ENCODE measurements around the gene PANX1.

PANX1 gene

GRCh38 chr11:94185416-94186084 is 56.9 kb downstream of the PANX1 start:
- DNase-seq (ENCODE audit: low read depth), result no peak

DNA sequence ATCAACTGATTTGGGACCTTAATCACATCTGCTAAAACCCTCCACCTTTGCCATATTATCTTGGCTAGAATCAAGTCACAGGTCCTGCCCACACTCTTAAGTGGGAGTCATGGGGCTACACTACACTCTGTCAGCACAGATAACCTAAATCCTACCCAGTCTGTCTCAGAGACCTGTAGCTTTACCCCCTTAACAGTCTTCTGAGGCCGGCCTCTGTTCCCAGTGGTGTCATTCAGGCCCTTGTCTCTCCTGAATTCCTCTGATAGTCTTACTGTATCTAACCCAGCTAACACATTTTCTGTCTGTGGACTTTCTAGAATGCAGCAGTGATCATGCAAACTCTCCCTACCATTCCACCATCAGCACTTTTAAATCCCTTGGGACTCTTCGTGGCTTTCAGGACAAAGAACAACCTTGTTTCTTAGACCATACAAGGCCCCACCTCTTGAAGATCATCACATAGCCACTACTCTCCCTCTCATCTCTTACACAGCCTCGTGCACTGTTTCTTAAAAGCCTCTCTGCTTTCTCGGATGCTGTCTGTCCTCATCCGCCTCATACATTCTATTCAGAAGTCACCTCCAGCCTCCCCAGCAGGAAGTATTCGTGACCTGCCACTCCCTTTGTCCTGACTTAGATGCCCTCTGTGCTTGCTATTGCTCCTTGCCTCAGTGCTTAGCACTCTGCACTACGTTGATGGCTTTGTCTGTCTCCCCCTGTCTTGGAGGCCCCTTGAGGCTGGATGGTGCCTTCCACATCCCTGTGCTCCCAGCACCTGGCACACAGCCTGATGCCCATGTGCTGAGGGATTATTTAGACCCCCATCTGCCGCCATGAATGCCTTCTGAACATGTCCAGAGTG is 57.9 kb downstream of the PANX1 start:
- no peak for DNase-seq (ENCODE audit: low read depth)

DNA sequence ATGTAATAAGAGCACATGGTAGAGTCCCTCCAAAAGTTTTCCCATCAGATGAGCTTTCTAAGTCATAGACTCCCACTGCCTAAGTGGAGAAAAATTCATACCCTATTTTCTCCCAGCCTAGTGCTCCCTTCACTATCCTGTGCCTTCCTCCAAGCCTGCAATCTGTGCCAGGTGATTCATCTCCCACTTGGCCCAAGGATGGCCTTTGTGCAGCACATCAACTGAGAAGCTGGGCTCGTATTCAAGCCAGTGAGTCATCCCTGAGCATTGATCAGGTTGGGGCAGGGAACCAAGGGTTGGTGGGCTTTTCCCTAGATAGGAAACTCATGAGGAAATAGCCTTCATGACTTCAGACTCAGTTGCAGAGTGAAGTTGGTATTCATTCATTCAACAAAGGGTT is 64.6 kb downstream of the PANX1 start:
- DNase-seq (ENCODE audit: low read depth), result no peak

DNA sequence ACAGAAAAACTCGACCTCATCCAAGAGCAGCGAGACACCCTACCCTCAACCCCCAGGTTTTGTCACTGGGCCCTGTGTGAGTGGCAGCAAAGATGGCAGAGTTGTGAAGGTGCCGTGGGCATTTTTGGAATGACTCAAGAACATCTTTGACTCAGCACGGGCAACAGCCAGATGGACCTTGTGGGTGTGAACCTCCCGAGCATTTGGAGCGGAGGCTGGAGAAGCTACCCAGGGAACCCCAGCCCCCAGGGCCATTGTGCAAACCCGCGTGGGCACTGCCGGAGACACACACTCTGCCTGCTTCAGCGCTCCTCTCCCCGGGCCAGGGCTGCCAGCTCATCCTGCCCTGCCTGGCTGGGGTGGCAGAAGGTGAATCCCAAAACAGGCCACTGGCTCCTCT is 66.1 kb downstream of the PANX1 start:
- no peak for DNase-seq (ENCODE audit: low read depth)

DNA sequence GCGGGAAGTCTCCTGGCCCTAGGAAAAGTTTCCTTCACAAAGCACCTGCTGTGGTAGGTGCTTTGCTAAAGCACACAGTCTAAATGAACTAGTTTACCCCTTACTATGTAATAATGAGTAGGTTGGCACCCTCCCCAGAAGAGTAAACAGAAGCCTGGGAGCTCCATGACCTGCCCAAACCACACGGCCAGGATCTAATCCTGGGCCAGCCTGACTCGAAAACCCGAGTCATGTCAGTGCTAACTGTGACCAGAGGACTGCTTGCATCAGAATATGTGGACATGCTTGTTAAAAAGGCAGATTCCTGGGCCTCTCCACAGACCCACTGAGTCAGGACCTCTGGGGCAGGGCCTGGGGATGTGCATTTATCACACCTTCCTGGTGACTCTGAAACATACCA is 67.7 kb downstream of the PANX1 start:
- DNase-seq (ENCODE audit: low read depth), result no peak

DNA sequence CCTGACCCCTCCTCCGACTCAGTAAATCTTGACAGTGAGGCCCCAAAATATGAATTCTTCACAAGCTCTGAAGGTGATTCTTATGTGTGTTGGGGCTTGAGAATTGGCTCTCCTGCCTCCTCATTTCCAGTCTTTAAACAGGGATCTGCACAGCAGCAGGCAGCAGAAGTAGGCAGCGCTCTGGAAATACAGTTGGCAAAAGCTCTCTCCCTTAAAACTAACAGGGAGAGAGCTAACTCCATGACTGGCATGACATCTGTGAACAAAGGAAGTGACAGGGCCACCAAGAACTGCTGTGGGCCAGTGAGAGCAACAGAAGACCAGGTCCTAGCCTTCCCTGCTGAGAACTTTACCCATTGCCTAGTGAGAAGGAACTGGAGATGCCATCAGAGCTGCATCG is 70.1 kb downstream of the PANX1 start:
- DNase-seq (ENCODE audit: low read depth), result no peak

- DNase-seq (ENCODE audit: low read depth), result no peak
Measured at GRCh38 chr11:94199136-94200130, 70.8 kb downstream of the PANX1 start.

DNA sequence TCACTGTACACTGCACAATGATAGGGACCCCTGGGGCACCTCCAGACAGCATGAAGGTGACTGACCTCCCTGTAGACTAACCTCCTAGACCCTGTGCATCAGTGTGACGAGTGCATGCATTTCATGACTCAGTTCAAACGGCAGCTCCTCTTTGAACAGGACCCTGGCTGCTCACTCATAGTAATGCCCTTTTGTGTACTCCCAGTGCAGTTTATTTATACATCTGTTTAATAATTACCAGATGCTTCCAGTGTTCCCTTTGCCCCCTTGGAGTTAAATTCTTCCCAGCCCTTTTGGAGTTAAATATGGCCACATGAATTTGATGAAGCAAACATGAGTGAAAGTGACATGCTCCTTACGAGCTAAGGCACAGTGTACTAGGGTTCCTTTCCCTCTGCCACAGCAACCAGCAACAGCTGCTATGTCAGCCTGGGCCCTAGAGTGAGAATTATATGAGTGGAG is 72.4 kb downstream of the PANX1 start:
- no peak for DNase-seq (ENCODE audit: low read depth)

DNA sequence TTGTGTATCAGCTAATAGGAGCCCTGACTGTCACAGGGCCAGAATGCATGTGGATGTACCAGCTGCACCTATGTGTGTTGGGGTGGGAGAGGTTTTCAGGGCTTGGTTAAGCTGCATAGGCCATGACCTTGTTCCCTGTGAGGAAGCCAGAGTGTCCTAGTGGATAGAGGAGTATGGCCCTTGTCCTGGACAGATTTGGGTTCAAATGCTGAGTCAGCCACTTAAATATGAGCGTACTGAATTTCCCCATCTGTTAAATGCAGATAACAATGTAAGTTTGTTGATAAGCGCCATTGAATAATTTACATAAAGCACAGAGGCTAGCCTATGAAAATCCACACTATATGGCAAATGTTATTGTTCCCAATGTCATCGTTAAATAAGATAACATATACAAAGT is 74.4 kb downstream of the PANX1 start:
- DNase-seq (ENCODE audit: low read depth), result no peak

DNA sequence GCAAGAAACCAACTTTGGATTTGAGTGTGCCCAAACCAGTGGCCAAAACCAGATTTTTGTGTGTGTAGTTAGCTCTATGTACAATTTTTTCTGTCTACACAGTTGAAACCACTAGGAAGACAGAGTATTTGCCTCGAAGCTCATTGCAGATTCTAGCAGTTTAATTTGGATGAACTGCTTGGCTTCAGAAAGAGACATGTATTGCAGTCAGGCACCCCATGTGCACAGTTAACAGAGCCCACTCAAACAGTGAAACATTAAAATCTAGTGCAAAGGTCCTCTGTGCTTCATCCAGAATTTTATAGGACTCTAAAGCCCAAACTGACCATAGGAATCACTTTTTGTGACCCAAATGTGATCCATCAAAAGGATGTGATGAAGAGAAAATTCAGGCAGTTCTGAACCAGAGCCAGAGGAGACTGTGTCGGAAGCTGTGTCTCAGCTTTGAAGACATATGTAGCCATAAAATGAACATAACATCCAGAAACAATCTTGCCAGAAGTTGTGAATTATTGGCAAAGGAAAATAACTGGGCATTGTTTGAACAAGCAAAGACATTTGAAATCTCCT is 82.7 kb downstream of the PANX1 start:
- no peak for DNase-seq (ENCODE audit: low read depth)

DNA sequence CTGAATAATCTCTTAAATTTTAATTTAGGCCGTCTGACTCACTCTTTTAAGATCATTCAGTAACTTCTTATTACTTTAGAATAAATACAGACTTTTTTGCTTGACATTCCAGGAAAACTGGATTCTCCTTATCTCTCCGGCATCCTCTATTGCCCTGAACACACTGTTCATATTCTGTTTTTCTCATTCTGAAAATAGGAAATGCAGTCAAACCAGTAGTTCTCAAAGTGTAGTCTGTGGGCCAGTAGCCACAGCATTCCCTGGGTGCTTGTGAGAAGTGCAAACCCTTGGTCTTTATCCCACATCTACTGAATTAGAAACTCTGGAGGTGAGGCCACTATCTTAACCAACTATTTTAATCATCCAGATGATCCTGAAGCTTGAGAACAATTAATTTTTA is 84.3 kb downstream of the PANX1 start:
- no peak for DNase-seq (ENCODE audit: low read depth)

DNA sequence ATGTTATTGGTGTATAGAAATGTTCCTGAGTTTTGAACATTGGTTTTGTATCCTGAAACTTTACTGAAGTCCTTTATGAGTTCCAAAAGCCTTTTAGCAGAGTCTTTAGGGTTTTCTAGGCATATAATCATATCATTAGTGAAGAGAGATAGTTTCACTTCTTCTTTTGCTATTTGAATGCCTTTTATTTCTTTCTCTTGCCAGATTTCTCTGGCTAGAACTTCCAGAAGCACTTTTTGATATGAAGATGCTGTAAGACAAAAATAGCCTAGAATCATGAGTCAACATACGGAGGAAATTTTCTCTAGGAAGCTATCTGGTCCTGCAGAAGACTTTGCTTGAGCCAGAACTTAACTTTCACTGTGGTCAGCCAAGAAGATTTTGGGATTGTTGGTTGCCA is 89.1 kb downstream of the PANX1 start:
- no peak for DNase-seq (ENCODE audit: low read depth)

- DNase-seq (ENCODE audit: low read depth), result no peak
Measured at GRCh38 chr11:94218372-94218771, 89.7 kb downstream of the PANX1 start.

DNA sequence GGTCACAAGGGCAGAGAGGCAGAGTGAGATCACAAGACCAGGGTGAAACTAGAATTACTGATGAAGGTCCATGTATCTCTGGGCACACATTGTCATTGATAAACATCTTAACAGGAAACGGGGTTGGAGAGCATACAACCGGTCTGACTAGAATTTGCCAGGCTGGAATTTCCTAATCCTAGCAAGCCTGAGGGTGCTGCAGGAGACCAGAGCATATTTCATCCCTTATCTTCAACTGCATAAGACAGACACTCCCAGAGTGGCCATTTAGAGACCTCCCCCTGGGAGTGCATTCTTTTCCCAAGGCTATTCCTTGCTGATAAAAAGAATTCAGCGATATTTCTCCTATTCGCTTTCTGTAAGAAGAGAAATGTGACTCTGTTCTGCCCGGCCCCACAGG is 91.1 kb downstream of the PANX1 start:
- no peak for DNase-seq (ENCODE audit: low read depth)

- DNase-seq (ENCODE audit: low read depth), result no peak
Measured at GRCh38 chr11:94224078-94224477, 95.4 kb downstream of the PANX1 start.
